ENCODE results near the gene PAGE2B. TPM values are rescaled to one million over a fixed set of nuclear protein-coding genes. Genes with fewer than 3 reads are reported as not detected.
A peak's percentile ranks its signal among the peaks of the same experiment; 100 is the strongest.
"Not testable (repeated sequence)": the region's sequence is repeated elsewhere in the genome, so short reads cannot be mapped to it uniquely, and the experiment has no call there.

The PAGE2B gene
- total RNA-seq, 1 experiment from 2014 or later, result not detected

DNA sequence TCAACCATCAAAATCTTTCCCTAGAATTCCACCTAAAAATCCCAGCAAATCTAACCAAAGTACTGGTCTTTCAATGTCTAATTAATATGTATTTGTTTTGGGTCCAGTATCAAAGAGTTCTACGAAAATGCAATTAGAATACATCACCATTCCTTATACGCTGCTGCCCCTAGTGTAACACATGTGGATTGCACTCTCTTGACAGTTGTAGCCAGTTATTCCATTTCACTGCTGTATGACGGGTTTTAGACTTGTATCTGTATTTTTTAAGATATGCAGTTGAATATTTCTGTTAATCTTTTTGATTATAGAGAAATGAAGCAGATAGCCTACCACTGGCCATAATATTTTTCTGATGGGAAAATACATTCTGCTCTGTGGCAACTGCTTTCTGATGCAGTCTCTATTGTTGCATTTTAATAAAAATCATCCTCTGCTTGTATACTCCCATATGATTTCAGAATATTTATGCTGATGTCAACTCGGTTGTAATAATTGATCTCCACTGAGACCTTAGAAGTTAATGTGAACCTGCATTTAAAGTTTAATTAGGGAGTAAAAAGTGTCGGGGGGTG lies 17.1 kb upstream of the PAGE2B start:
- Mint-ChIP-seq H3K27me3 (ENCODE audit: insufficient read depth, unreplicated experiment) (no peaks in the 10 kb centered on the region), H3K36me3 (ENCODE audit: insufficient read depth, unreplicated experiment) (no peaks in the 10 kb centered on the region), H3K9me3 (ENCODE audit: unreplicated experiment) (no peaks in the 10 kb centered on the region), H3K4me1 (ENCODE audit: low read depth, unreplicated experiment) (no peaks in the 10 kb centered on the region), H3K27ac (ENCODE audit: unreplicated experiment) (no peak overlapping the region), H3K4me3 (ENCODE audit: unreplicated experiment) (no peak overlapping the region)
- POLR2A ChIA-PET, result no interaction called here
- no TSS peak for BruUV-seq (replicated peaks)
- Histone ChIP-seq H3K9me3 (no peaks in the 10 kb centered on the region), H3K36me3 (ENCODE audit: control insufficient read depth, insufficient read depth, low read length) (no peaks in the 10 kb centered on the region), H3K27me3 (replicated peaks; ENCODE audit: control insufficient read depth, insufficient read depth, low read length) (no peaks in the 10 kb centered on the region), H3K4me3 (ENCODE audit: low read depth, low read length) (no peak overlapping the region), H3K4me1 (no peaks in the 10 kb centered on the region)
- CTCF ChIA-PET, result interaction anchor here (0.9 kb wide), 1 partner anchor 166 kb away, joined by 4 read pairs; no protein-coding TSS in a partner anchor
- TF ChIP-seq, protein P1, sequence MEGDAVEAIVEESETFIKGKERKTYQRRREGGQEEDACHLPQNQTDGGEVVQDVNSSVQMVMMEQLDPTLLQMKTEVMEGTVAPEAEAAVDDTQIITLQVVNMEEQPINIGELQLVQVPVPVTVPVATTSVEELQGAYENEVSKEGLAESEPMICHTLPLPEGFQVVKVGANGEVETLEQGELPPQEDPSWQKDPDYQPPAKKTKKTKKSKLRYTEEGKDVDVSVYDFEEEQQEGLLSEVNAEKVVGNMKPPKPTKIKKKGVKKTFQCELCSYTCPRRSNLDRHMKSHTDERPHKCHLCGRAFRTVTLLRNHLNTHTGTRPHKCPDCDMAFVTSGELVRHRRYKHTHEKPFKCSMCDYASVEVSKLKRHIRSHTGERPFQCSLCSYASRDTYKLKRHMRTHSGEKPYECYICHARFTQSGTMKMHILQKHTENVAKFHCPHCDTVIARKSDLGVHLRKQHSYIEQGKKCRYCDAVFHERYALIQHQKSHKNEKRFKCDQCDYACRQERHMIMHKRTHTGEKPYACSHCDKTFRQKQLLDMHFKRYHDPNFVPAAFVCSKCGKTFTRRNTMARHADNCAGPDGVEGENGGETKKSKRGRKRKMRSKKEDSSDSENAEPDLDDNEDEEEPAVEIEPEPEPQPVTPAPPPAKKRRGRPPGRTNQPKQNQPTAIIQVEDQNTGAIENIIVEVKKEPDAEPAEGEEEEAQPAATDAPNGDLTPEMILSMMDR (IDR thresholded peaks at IDR 0.05; ENCODE audit: insufficient read depth in 1 of 2, low read depth in 1 of 2, low read length in 1 of 2, severe bottlenecking in 1 of 2, unreplicated experiment in 1 of 2), result peak; percentile 52 to 69
- DNase-seq, result peak in 1 of 2 experiments; percentile 33
- intact Hi-C loops (cut with micrococcal nuclease; ENCODE audit: unreplicated experiment), result loop anchor here (5.0 kb wide), 1 partner anchor 415 kb away; no protein-coding TSS in a partner anchor

DNA sequence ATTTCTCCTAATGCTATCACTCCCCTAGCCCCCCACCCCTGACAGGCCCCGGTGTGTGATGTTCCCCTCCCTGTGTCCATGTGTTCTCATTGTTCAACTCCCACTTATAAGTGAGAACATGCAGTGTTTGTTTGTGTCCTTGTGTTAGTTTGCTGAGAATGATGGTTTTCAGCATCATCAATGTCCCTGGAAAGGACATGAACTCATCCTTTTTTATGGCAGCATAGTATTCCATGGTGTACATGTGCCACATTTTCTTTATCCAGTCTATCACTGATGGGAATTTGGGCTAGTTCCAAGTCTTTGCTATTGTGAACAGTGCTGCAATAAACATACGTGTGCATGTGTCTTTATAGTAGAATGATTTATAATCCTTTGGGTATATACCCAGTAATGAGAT lies 7.7 kb upstream of the PAGE2B start:
- POLR2A ChIA-PET; intact Hi-C loops (cut with micrococcal nuclease; ENCODE audit: unreplicated experiment); H3K4me1 Mint-ChIP-seq (ENCODE audit: low read depth, unreplicated experiment); H3K4me3 Mint-ChIP-seq (ENCODE audit: unreplicated experiment); H3K27me3 ChIP-seq (replicated peaks; ENCODE audit: control insufficient read depth, insufficient read depth, low read length); H3K27me3 Mint-ChIP-seq (ENCODE audit: insufficient read depth, unreplicated experiment); H3K4me3 ChIP-seq (ENCODE audit: low read depth, low read length); H3K4me1 ChIP-seq; H3K36me3 Mint-ChIP-seq (ENCODE audit: insufficient read depth, unreplicated experiment); DNase-seq; H3K9me3 ChIP-seq; H3K9me3 Mint-ChIP-seq (ENCODE audit: unreplicated experiment); CTCF ChIA-PET; H3K36me3 ChIP-seq (ENCODE audit: control insufficient read depth, insufficient read depth, low read length); H3K27ac Mint-ChIP-seq (ENCODE audit: unreplicated experiment); BruUV-seq (replicated peaks): not testable (repeated sequence)

DNA sequence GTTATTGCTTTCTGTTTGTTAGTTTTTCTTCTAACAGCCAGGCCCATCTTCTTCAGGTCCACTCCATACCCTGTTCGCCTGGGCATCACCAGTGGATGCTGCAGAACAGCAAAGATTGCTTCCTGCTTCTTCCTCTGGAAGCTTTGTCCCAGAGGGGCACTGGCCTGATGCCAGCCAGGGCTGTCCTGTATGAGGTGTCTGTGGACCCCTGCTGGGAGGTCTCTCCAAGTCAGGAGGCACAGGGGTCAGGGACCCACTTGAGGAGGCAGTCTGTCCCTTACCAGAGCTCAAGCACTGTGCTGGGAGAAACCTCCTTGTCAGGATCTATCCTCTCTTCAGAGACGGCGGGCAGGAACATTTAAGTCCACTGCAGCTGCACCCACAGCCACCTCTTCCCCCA lies 2.5 kb upstream of the PAGE2B start:
- ChIA-PET POLR2A (no interaction called here), CTCF (no interaction called here)
- Histone ChIP-seq H3K36me3 (ENCODE audit: control insufficient read depth, insufficient read depth, low read length) (no peaks in the 10 kb centered on the region), H3K9me3 (no peaks in the 10 kb centered on the region), H3K27me3 (replicated peaks; ENCODE audit: control insufficient read depth, insufficient read depth, low read length) (no peaks in the 10 kb centered on the region), H3K4me1 (no peaks in the 10 kb centered on the region), H3K4me3 (ENCODE audit: low read depth, low read length) (no peak overlapping the region)
- H3K27me3 Mint-ChIP-seq (ENCODE audit: insufficient read depth, unreplicated experiment), result no peaks in the 10 kb centered on the region
- no peak overlapping the region for H3K27ac Mint-ChIP-seq (ENCODE audit: unreplicated experiment)
- intact Hi-C loops (cut with micrococcal nuclease; ENCODE audit: unreplicated experiment), result no loop called here
- H3K4me1 Mint-ChIP-seq (ENCODE audit: low read depth, unreplicated experiment), result no peaks in the 10 kb centered on the region
- peaks cover 10% of the 10 kb centered on the region for H3K9me3 Mint-ChIP-seq (ENCODE audit: unreplicated experiment)
- H3K36me3 Mint-ChIP-seq (ENCODE audit: insufficient read depth, unreplicated experiment), result no peaks in the 10 kb centered on the region
- no TSS peak for BruUV-seq (replicated peaks)
- no peak for DNase-seq
- H3K4me3 Mint-ChIP-seq (ENCODE audit: unreplicated experiment), result no peak overlapping the region
- TF ChIP-seq, protein P1 (IDR thresholded peaks at IDR 0.05; ENCODE audit: insufficient read depth in 1 of 2, low read depth in 1 of 2, low read length in 1 of 2, severe bottlenecking in 1 of 2, unreplicated experiment in 1 of 2), result no peak
